ENCODE results near the gene RXFP2.

The RXFP2 gene, protein sequence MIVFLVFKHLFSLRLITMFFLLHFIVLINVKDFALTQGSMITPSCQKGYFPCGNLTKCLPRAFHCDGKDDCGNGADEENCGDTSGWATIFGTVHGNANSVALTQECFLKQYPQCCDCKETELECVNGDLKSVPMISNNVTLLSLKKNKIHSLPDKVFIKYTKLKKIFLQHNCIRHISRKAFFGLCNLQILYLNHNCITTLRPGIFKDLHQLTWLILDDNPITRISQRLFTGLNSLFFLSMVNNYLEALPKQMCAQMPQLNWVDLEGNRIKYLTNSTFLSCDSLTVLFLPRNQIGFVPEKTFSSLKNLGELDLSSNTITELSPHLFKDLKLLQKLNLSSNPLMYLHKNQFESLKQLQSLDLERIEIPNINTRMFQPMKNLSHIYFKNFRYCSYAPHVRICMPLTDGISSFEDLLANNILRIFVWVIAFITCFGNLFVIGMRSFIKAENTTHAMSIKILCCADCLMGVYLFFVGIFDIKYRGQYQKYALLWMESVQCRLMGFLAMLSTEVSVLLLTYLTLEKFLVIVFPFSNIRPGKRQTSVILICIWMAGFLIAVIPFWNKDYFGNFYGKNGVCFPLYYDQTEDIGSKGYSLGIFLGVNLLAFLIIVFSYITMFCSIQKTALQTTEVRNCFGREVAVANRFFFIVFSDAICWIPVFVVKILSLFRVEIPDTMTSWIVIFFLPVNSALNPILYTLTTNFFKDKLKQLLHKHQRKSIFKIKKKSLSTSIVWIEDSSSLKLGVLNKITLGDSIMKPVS

DNA sequence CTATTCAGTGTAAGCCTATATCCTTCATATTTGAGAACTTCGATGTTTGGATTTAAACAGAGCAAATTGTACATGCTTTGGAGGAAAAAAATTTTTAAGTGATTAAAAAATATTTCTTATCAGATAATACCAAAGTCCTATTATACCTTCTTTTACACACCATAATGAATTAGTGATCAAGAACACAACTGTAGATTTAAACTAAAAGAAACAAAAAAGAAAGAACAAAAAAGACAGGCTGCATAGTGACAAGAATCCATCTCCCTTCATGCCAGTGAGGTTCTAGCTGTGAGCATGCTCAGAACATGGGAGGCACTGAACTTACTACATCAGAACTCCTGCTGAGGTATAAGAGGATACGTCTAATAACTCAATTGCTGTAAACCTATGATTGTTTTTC, at the start of gene RXFP2:
Gene RXFP2 (plus strand): TSS at position 301 of the 400 bp plus-strand sequence. CDS start 87 bp downstream, at position 388.
- DNase-seq (ENCODE audit: extremely low spot score), result no peak
- TF ChIP-seq, protein P1, sequence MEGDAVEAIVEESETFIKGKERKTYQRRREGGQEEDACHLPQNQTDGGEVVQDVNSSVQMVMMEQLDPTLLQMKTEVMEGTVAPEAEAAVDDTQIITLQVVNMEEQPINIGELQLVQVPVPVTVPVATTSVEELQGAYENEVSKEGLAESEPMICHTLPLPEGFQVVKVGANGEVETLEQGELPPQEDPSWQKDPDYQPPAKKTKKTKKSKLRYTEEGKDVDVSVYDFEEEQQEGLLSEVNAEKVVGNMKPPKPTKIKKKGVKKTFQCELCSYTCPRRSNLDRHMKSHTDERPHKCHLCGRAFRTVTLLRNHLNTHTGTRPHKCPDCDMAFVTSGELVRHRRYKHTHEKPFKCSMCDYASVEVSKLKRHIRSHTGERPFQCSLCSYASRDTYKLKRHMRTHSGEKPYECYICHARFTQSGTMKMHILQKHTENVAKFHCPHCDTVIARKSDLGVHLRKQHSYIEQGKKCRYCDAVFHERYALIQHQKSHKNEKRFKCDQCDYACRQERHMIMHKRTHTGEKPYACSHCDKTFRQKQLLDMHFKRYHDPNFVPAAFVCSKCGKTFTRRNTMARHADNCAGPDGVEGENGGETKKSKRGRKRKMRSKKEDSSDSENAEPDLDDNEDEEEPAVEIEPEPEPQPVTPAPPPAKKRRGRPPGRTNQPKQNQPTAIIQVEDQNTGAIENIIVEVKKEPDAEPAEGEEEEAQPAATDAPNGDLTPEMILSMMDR (IDR thresholded peaks at IDR 0.05; ENCODE audit: control extremely low read depth, extremely low read depth, low read depth, missing control alignments), result no peak
- ChIA-PET POLR2A (no interaction called here), CTCF (no interaction called here)

DNA sequence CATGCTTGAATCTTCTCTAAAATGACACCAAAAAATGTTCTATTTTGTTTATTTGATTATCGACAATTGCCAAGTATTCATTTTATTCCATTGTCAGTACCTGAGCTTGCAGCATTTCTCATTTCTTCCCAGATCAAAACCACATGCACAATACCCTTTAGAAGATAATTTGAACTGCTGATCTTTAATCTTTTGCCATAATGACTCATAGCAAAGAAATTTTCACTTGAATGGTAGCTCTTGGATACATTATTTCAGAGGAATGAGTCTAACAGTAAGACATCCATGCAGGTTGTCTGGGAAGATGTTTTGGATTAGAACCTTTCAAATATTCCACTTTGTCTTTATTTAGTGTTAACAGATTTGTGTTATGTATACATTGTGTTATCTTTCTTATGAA, 42.0 kb upstream of the RXFP2 start:
- TF ChIP-seq, protein P1 (IDR thresholded peaks at IDR 0.05; ENCODE audit: control extremely low read depth, extremely low read depth, low read depth, missing control alignments), result no peak
- POLR2A ChIA-PET, result no interaction called here
- DNase-seq (ENCODE audit: extremely low spot score), result no peak
- CTCF ChIA-PET, result interaction anchor here (1.4 kb wide), 1 partner anchor 92 kb away, joined by 3 read pairs; no protein-coding TSS in a partner anchor

DNA sequence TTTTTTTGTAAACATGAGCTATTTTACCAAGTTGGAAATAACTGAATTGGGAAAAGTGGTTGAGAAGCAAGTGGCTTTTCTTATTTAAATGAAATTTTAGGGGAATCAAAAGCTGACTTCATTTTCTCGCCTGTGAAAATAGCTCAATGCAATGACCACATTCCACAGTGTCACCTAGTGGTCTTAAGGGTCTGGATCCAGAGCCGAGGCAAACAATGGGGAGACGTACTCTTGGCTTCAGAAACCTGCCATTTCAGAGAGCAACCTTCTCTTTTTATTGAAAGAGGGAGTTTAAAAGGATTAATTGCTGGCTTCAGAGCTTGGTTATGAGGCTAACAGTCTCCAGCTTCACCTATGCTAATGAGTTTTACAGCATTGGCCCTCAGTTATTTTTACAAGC, 39.7 kb upstream of the RXFP2 start:
- POLR2A ChIA-PET, result no interaction called here
- CTCF ChIA-PET, result interaction anchor here (0.7 to 1.0 kb wide), 2 partner anchors 12 to 125 kb away, joined by 3 to 4 read pairs; no protein-coding TSS in a partner anchor
- TF ChIP-seq, protein P1 (IDR thresholded peaks at IDR 0.05; ENCODE audit: control extremely low read depth, extremely low read depth, low read depth, missing control alignments), result no peak
- no peak for DNase-seq (ENCODE audit: extremely low spot score)

DNA sequence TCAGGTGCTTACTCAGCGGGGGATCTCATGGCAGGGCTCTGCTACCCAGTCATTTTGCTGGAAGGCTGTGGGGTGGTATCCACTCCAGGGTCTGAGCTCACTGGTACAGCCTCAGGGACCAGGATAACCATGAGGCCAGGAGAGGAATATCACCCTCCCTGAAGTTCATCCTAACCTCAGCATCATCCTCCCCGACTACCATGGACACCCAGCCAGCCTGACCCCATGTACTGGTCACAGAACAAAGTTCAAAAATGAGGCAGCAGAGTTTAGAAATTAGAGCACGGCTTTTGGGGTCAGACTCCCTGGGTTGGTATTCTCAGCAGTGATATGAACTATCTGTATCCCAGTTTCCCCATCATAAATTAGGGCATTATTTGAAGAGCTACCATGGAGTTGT, 35.5 kb upstream of the RXFP2 start:
- POLR2A ChIA-PET, result no interaction called here
- TF ChIP-seq, protein P1 (IDR thresholded peaks at IDR 0.05; ENCODE audit: control extremely low read depth, extremely low read depth, low read depth, missing control alignments), result no peak
- CTCF ChIA-PET, result interaction anchor here (1.4 kb wide), 1 partner anchor 9 kb away, joined by 3 read pairs; no protein-coding TSS in a partner anchor
- no peak for DNase-seq (ENCODE audit: extremely low spot score)

DNA sequence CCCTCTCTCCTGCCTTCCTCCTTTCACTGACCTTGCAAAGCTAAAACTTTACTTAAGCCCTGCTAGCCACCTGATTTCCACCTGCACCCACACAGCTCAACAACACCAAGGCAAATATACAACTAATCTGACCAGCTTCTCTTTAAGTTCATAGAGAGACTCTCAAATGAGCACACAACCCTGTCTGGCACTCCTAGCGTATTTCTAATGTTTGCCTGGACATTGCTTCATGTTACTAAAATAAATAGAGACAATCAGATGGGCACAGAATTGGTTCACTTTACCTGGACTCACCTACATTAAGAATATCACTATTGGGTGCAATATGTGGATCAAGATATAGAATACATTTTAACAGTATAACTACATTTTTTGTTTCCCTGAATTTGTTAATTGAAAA, 33.2 kb upstream of the RXFP2 start:
- POLR2A ChIA-PET, result no interaction called here
- CTCF ChIA-PET, result no interaction called here
- TF ChIP-seq, protein P1 (IDR thresholded peaks at IDR 0.05; ENCODE audit: control extremely low read depth, extremely low read depth, low read depth, missing control alignments), result no peak
- no peak for DNase-seq (ENCODE audit: extremely low spot score)

DNA sequence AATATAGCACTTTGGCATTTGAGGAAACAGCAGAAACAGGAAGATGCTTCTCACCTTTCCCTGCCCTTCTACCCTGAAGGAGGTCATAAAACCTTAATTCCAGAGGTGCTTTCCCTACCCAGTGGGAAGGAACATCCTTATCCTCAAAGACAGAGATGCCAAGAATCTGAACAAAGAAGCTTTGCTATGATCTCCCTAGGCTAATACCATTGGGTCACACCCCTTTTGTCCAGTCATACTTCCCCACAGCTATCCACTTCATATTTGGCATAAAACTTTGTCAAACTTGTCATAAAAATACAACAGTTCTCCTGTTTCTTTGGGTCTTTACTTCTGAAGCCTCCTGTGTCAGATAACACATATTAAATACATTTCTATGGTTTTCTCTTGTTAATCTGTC, 21.7 kb upstream of the RXFP2 start:
- CTCF ChIA-PET, result no interaction called here
- no peak for DNase-seq (ENCODE audit: extremely low spot score)
- POLR2A ChIA-PET, result no interaction called here
- TF ChIP-seq, protein P1 (IDR thresholded peaks at IDR 0.05; ENCODE audit: control extremely low read depth, extremely low read depth, low read depth, missing control alignments), result no peak
